Keratinocyte (primary cell): ENCODE results near the gene MAN2B1.
A peak's percentile ranks its signal among the peaks of the same experiment; 100 is the strongest.

Experiments
- EZH2 ChIP-seq: IDR thresholded peaks from one replicate; pipeline ENCODE4 v1.6.1; 2012; ENCODE audit warnings: inconsistent platforms, mild to moderate bottlenecking, low read length, moderate library complexity
- TF ChIP-seq, protein P1 (sequence below), 3 experiments: IDR thresholded peaks in 1 of 3; conservative IDR thresholded peaks in 1 of 3; optimal IDR thresholded peaks in 1 of 3; 2 replicates in 2 of 3; 3 replicates in 1 of 3; pipeline versions ENCODE3 to v1.5.1; 2011; ENCODE audit warnings: low read length in 3 of 3, mild to moderate bottlenecking in 3 of 3, moderate library complexity in 2 of 3, control low read depth in 1 of 3, inconsistent platforms in 1 of 3; ENCODE audit not compliant: insufficient read depth in 2 of 3; ENCODE audit errors: extremely low read depth in 1 of 3

DNA sequence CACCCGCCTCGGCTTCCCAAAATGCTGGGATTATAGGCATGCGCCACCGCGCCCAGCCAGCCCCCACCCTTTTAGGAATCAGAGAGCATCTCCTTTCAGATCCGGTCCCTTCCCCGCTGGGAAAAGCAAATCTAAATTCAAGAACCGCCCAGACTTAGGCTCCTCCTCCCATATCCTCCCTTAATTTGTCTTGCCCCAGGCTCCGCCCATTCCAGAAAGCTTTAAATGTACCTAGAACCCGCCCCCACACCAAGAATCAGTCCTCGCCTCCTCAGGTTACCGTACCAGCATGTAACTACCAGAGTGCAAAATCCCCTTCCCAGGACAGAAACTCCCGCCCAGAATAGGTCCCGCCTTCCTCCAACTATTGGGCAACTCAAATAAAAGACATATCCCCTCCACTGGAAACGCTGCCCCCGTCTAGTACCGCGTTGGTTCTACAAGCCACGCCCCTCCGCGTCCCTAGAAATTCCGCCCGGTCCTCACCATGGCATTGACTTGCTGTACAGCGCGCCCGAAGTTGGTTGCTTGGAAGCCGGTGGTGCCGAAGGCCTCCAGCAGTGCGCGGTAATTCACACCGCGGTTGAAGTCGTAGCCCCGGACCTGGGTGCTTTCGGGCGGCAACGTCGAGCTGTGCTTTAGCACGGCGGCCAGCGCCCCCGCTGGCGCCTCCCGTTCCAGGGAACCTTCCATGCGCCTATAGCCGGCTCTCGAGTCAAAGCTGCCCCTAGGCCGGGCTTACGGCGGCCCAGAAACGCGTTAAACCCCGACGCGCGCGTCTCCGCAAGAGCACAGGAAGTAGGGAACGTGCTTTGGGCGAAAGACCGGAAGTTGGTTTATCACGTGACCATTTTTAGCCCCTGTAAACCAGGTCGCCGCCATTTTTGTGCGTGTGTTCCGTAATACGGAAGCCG lies 14.8 kb upstream of the MAN2B1 start, which contains the start of gene DHPS:
- TF ChIP-seq EZH2, result no peak
- TF ChIP-seq, protein P1, sequence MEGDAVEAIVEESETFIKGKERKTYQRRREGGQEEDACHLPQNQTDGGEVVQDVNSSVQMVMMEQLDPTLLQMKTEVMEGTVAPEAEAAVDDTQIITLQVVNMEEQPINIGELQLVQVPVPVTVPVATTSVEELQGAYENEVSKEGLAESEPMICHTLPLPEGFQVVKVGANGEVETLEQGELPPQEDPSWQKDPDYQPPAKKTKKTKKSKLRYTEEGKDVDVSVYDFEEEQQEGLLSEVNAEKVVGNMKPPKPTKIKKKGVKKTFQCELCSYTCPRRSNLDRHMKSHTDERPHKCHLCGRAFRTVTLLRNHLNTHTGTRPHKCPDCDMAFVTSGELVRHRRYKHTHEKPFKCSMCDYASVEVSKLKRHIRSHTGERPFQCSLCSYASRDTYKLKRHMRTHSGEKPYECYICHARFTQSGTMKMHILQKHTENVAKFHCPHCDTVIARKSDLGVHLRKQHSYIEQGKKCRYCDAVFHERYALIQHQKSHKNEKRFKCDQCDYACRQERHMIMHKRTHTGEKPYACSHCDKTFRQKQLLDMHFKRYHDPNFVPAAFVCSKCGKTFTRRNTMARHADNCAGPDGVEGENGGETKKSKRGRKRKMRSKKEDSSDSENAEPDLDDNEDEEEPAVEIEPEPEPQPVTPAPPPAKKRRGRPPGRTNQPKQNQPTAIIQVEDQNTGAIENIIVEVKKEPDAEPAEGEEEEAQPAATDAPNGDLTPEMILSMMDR (optimal IDR thresholded peaks at IDR 0.05 in 1 of 3, IDR thresholded peaks at IDR 0.05 in 1 of 3, conservative IDR thresholded peaks at IDR 0.05 in 1 of 3; ENCODE audit: extremely low read depth in 1 of 3, insufficient read depth in 2 of 3, low read length in 3 of 3), result peak in 1 of 3 experiments; percentile 7
